Parathyroid adenoma (tissue), 2 donors: ENCODE measurements around the gene RNU5B-1.

Experiments
- H2AFZ ChIP-seq: fragments of 300-600 bp; sonication (generic); one replicate; pipeline ENCODE4 v1.7.0; 2017; ENCODE audit warnings: antibody characterized with exemption, mild to moderate bottlenecking
- H3K27ac ChIP-seq: fragments of 300-600 bp; sonication (generic); one replicate; pipeline ENCODE4 v1.7.0; 2017
- H3K27me3 ChIP-seq: fragments of 300-600 bp; sonication (generic); one replicate; pipeline ENCODE4 v1.7.0; 2017; ENCODE audit warnings: low read length; ENCODE audit not compliant: control insufficient read depth, insufficient read depth
- H3K36me3 ChIP-seq: fragments of 300-600 bp; sonication (generic); one replicate; pipeline ENCODE4 v1.7.0; 2017; ENCODE audit warnings: low read length; ENCODE audit not compliant: control insufficient read depth, insufficient read depth
- H3K4me1 ChIP-seq: fragments of 300-600 bp; sonication (generic); one replicate; pipeline ENCODE4 v1.7.0; 2017; ENCODE audit warnings: control low read depth
- H3K4me2 ChIP-seq: fragments of 300-600 bp; sonication (generic); one replicate; pipeline ENCODE4 v1.7.0; 2017; ENCODE audit warnings: low read length
- H3K4me3 ChIP-seq: fragments of 300-600 bp; sonication (generic); one replicate; pipeline ENCODE4 v1.7.0; 2017; ENCODE audit warnings: low read depth, low read length
- H3K79me2 ChIP-seq: fragments of 300-600 bp; sonication (generic); one replicate; pipeline ENCODE4 v1.7.0; 2017; ENCODE audit warnings: control low read depth
- H3K9ac ChIP-seq: fragments of 300-600 bp; sonication (generic); one replicate; pipeline ENCODE4 v1.7.0; 2017; ENCODE audit warnings: mild to moderate bottlenecking
- H3K9me3 ChIP-seq: fragments of 300-600 bp; sonication (generic); one replicate; pipeline ENCODE4 v1.7.0; 2017; ENCODE audit warnings: low read length; ENCODE audit not compliant: control insufficient read depth
- TF ChIP-seq, protein P1 (sequence below): fragments of 300-600 bp; sonication (generic); IDR thresholded peaks from one replicate; pipeline ENCODE4 v1.7.0; 2017; ENCODE audit warnings: antibody characterized with exemption, mild to moderate bottlenecking
- donor health status: primary hyperparathyroidism.

The RNU5B-1 gene

DNA sequence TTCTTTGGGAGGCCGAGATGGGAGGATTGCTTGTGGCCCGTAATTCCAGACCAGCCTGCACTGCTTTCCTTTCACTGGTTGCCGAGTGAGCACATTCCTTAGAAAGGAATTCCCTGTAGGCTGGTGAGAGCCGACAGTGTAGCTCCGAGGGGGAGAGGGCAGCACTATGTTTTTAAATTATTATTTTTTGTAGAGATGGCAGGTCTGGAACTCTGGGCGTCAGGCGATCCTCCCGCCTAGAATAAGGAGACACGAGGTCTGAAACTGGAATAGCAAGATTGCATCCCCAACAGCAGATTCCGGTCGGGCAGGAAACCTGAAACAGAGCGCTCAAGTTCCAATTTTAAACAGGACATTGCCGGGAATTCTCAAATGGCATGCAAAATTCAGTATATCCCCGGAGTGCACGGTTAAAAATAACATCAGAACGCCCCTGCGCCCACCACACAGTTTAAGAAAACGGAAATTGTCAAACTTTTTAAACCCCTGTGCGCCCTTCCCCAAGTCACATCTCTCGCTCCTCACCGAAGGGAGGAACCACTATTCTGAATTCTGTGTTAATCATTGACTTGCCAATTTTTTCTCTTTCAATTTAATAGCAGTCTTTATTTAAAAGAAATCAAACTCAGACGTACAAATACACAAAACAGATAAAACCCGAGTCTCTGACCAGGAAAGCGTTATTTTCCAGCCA lies 643 bp upstream of the RNU5B-1 start:
- Histone ChIP-seq H3K79me2 (no peaks in the 10 kb centered on the region), H3K36me3 (no peaks in the 10 kb centered on the region), H2AFZ (peak overlapping the region; percentile 80), H3K27ac (peak overlapping the region; percentile 92), H3K4me3 (peak overlapping the region; percentile 71), H3K4me2 (peak overlapping the region; percentile 72), H3K4me1 (no peaks in the 10 kb centered on the region), H3K9ac (no peak overlapping the region), H3K9me3 (no peaks in the 10 kb centered on the region), H3K27me3 (no peaks in the 10 kb centered on the region)
- TF ChIP-seq, protein P1, sequence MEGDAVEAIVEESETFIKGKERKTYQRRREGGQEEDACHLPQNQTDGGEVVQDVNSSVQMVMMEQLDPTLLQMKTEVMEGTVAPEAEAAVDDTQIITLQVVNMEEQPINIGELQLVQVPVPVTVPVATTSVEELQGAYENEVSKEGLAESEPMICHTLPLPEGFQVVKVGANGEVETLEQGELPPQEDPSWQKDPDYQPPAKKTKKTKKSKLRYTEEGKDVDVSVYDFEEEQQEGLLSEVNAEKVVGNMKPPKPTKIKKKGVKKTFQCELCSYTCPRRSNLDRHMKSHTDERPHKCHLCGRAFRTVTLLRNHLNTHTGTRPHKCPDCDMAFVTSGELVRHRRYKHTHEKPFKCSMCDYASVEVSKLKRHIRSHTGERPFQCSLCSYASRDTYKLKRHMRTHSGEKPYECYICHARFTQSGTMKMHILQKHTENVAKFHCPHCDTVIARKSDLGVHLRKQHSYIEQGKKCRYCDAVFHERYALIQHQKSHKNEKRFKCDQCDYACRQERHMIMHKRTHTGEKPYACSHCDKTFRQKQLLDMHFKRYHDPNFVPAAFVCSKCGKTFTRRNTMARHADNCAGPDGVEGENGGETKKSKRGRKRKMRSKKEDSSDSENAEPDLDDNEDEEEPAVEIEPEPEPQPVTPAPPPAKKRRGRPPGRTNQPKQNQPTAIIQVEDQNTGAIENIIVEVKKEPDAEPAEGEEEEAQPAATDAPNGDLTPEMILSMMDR: no peak

DNA sequence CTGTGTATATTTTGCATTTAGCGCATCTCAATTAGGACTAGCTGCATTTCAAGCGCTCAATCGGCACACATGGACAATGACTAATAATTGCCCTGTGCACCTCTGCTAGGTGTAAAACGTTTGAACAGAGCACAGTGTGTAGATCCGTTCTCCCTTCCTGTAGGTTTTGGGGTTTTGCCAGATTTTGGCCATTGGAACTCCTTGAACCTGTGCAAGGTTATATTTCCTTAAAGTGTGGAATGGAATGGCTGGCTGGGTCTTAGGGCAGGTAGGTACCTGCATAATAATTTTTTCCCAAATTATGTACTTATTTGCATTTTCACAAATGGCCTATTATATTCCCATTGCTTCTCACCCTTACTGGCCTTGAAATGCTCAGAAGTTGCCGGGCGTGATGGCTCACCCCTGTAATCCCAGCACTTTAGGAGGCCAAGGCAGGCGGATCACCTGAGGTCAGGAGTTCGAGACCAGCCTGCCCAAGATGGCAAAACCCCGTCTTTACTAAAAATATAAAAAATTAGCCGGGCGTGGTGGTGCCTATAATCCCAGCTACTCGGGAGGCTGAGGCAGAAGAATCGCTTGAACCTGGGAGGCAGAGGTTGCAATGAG lies 777 bp downstream of the RNU5B-1 start:
- H3K4me2 ChIP-seq: peak overlapping the region; percentile 72
- no peaks in the 10 kb centered on the region for H3K9me3 ChIP-seq
- H3K4me3 ChIP-seq: peak overlapping the region; percentile 71
- H3K4me1 ChIP-seq: no peaks in the 10 kb centered on the region
- no peaks in the 10 kb centered on the region for H3K36me3 ChIP-seq
- peak overlapping the region; percentile 10 for H2AFZ ChIP-seq
- H3K27me3 ChIP-seq: no peaks in the 10 kb centered on the region
- H3K79me2 ChIP-seq: no peaks in the 10 kb centered on the region
- H3K9ac ChIP-seq: no peak overlapping the region
- TF ChIP-seq, protein P1: no peak
- peak overlapping the region; percentile 92 for H3K27ac ChIP-seq

DNA sequence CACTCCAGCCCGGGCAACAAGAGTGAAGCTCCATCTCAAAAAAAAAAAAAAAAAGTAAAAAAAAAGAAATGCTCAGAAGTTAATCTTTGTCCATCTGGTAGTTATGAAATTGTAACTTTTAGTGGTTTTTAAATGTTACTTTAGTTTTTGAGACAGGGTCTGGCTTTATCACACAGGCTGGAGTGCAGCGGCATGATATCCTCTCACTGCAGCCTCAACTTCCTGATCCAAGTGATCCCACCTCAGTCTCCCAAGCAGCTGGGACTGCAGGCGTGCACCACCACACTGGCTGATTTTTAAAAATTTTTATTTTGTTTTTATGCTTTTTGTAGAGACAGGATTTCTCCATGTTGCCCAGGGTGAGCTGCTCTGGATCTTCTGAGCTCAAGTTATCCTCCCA lies 1.3 kb downstream of the RNU5B-1 start:
- Histone ChIP-seq H3K9ac (no peak overlapping the region), H3K36me3 (no peaks in the 10 kb centered on the region), H2AFZ (no peak overlapping the region), H3K4me3 (no peak overlapping the region), H3K4me1 (no peaks in the 10 kb centered on the region), H3K27me3 (no peaks in the 10 kb centered on the region), H3K27ac (no peak overlapping the region), H3K79me2 (no peaks in the 10 kb centered on the region), H3K4me2 (no peak overlapping the region), H3K9me3 (no peaks in the 10 kb centered on the region)
- TF ChIP-seq, protein P1: no peak

DNA sequence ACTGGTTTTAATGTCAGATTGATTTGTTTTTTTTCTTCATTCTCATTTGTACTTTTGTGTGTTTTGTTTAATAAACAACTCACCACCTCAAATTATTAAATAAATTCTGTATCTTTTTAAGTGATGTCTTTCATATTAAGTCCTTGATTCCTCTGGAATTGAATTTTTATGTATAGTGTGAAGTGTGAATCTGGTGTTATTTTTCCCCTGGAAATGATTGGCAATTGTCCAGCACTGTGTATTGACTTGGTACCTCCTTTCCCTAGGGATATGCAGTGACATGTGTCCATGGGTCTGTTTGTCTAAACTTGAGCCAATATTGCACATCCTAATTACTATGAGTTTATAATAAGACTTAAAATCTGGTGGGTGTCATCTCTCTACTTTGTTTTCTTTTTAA lies 2.1 kb downstream of the RNU5B-1 start:
- Histone ChIP-seq H3K4me2 (no peak overlapping the region), H3K9ac (no peak overlapping the region), H3K9me3 (no peaks in the 10 kb centered on the region), H3K4me1 (no peaks in the 10 kb centered on the region), H3K4me3 (no peak overlapping the region), H3K79me2 (no peaks in the 10 kb centered on the region), H3K27me3 (no peaks in the 10 kb centered on the region), H3K36me3 (no peaks in the 10 kb centered on the region), H3K27ac (no peak overlapping the region), H2AFZ (no peak overlapping the region)
- TF ChIP-seq, protein P1: no peak

DNA sequence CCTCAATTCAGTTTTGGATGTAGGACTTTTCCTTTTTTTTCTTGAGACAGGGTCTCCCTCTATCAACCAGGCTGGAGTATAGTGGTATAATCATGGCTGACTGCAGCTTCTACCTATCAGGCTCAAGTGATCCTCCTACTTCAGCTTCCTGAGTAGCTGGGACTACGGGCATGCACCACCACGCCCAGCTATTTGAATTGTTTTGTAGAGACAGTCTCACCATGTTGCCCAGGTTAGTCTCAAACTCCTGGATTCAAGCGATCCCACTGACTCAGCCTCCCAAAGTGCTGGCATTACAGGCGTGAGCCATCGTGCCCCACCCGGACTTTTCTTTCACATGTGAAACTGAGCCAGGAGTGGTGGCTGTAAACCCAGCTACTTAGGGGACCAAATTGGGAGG lies 3.5 kb downstream of the RNU5B-1 start:
- Histone ChIP-seq H3K36me3 (no peaks in the 10 kb centered on the region), H3K27me3 (no peaks in the 10 kb centered on the region), H3K9ac (no peak overlapping the region), H3K4me1 (no peaks in the 10 kb centered on the region), H3K79me2 (no peaks in the 10 kb centered on the region), H2AFZ (no peak overlapping the region), H3K4me3 (no peak overlapping the region), H3K9me3 (no peaks in the 10 kb centered on the region), H3K27ac (no peak overlapping the region), H3K4me2 (no peak overlapping the region)
- TF ChIP-seq, protein P1: no peak
